Measurements from ENCODE around the gene FHOD1.

DNA sequence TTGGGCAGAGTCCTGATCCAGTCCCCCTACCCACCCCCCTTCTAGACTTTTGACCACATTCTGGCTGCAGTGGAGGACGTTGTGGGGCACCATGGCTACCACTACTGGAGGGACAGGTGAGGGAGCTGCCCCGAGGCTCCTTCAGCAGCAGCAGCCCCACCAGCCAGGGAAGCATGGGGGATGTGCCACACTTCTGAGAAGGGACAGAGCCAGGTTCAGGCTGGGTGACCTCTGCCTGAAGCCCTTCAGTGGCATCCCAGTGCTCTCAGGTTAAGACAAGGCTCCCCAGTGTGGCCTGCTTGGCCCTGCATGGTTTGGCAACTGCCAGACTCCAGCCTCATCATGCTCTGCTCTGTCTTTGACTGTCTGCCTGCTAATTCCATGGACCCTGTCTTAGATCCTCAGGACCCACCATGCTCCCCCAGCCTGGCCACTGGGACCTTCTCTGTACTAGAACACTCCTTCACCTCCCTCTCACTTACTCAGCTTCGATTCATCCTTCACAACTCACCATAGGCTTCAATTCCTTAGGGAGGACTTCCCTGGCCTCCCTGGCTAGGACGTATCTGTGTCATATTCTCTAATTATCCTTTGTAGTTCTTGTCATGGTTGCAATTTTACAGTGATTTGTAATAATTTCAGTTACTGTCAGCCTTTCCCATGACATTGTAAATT, 10.3 kb upstream of the FHOD1 start:
- TF ChIP-seq RCOR1 (IDR thresholded peaks at IDR 0.05; ENCODE audit: low read length): no peak
- no peak for TF ChIP-seq POLR2AphosphoS5 (IDR thresholded peaks at IDR 0.05; ENCODE audit: low read depth, low read length)
- no peak for TF ChIP-seq SMC3 (IDR thresholded peaks at IDR 0.05; ENCODE audit: low read depth, low read length)
- TF ChIP-seq, protein P1, sequence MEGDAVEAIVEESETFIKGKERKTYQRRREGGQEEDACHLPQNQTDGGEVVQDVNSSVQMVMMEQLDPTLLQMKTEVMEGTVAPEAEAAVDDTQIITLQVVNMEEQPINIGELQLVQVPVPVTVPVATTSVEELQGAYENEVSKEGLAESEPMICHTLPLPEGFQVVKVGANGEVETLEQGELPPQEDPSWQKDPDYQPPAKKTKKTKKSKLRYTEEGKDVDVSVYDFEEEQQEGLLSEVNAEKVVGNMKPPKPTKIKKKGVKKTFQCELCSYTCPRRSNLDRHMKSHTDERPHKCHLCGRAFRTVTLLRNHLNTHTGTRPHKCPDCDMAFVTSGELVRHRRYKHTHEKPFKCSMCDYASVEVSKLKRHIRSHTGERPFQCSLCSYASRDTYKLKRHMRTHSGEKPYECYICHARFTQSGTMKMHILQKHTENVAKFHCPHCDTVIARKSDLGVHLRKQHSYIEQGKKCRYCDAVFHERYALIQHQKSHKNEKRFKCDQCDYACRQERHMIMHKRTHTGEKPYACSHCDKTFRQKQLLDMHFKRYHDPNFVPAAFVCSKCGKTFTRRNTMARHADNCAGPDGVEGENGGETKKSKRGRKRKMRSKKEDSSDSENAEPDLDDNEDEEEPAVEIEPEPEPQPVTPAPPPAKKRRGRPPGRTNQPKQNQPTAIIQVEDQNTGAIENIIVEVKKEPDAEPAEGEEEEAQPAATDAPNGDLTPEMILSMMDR (IDR thresholded peaks at IDR 0.05): no peak
- no peak for TF ChIP-seq CHD2 (IDR thresholded peaks at IDR 0.05; ENCODE audit: low read length, partially characterized antibody)
- no peak for TF ChIP-seq TEAD4 (IDR thresholded peaks at IDR 0.05; ENCODE audit: borderline replicate concordance, insufficient read depth)
- TF ChIP-seq EP300 (IDR thresholded peaks at IDR 0.05; ENCODE audit: borderline replicate concordance in 1 of 2, low read depth in 1 of 2, low read length in 1 of 2): no peak
- TF ChIP-seq ELF1 (IDR thresholded peaks at IDR 0.05): no peak
- TF ChIP-seq, protein P2, sequence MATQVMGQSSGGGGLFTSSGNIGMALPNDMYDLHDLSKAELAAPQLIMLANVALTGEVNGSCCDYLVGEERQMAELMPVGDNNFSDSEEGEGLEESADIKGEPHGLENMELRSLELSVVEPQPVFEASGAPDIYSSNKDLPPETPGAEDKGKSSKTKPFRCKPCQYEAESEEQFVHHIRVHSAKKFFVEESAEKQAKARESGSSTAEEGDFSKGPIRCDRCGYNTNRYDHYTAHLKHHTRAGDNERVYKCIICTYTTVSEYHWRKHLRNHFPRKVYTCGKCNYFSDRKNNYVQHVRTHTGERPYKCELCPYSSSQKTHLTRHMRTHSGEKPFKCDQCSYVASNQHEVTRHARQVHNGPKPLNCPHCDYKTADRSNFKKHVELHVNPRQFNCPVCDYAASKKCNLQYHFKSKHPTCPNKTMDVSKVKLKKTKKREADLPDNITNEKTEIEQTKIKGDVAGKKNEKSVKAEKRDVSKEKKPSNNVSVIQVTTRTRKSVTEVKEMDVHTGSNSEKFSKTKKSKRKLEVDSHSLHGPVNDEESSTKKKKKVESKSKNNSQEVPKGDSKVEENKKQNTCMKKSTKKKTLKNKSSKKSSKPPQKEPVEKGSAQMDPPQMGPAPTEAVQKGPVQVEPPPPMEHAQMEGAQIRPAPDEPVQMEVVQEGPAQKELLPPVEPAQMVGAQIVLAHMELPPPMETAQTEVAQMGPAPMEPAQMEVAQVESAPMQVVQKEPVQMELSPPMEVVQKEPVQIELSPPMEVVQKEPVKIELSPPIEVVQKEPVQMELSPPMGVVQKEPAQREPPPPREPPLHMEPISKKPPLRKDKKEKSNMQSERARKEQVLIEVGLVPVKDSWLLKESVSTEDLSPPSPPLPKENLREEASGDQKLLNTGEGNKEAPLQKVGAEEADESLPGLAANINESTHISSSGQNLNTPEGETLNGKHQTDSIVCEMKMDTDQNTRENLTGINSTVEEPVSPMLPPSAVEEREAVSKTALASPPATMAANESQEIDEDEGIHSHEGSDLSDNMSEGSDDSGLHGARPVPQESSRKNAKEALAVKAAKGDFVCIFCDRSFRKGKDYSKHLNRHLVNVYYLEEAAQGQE (IDR thresholded peaks at IDR 0.05; ENCODE audit: low read depth, low read length): no peak
